ENCODE data around the gene UVRAG.

- no peak for TF ChIP-seq POLR2A (IDR thresholded peaks at IDR 0.05)
- TF ChIP-seq CTCF (IDR thresholded peaks at IDR 0.05): no peak
These were observed 8.9 kb downstream of the UVRAG start for GRCh38 chr11:75823946-75824345.
